SK-N-SH (cell line): ENCODE measurements around the gene PMEPA1. TPM values are rescaled to one million over a fixed set of nuclear protein-coding genes. Genes with fewer than 3 reads are reported as not detected.

Experiments used
- CTCF ChIA-PET: fragments of 300-600, 350-600 bp; formaldehyde crosslinking; extraction: SDS; loops from one replicate; lab custom pipeline; 2021; lab: Yijun Ruan, JAX
- POLR2A ChIA-PET: fragments of 350-600 bp; sonication (Branson Sonifier 250); formaldehyde crosslinking; extraction: SDS; loops from one replicate; lab custom pipeline; 2020; ENCODE audit warnings: antibody characterized with exemption, inconsistent platforms; lab: Yijun Ruan, JAX
- DNase-seq: peaks from one replicate; pipeline ENCODE4 v3.0.0; 2012
- H2AFZ ChIP-seq: fragments of 200-600 bp; sonication (generic); 2 replicates; pipeline ENCODE4 v1.8.1; 2016; ENCODE audit warnings: antibody characterized with exemption, mild to moderate bottlenecking, low read depth
- H3F3A ChIP-seq: fragments of 200-600 bp; sonication (generic); replicated peaks from 2 replicates; pipeline ENCODE3; 2016; ENCODE audit warnings: antibody characterized with exemption, mild to moderate bottlenecking; ENCODE audit not compliant: insufficient read depth
- H3K27ac ChIP-seq, 2 experiments: fragments of 200-500 bp in 1 of 2; fragments of 200-600 bp in 1 of 2; sonication (Bioruptor generic) in 1 of 2; sonication (generic), shearing (Covaris generic) in 1 of 2; 2 replicates each; pipeline versions ENCODE4 v1.5.1 to v1.6.1; 2014 to 2016; ENCODE audit warnings: low read depth in 2 of 2, inconsistent platforms in 1 of 2, low read length in 1 of 2, mild to moderate bottlenecking in 1 of 2, mixed read lengths in 1 of 2
- H3K27me3 ChIP-seq: fragments of 200-600 bp; sonication (generic), shearing (Covaris generic); 2 replicates; pipeline ENCODE4 v1.6.1; 2016; ENCODE audit warnings: mixed run types; ENCODE audit not compliant: insufficient read depth
- H3K36me3 ChIP-seq, 2 experiments: fragments of 200-500 bp in 1 of 2; fragments of 200-600 bp in 1 of 2; sonication (Bioruptor generic) in 1 of 2; sonication (generic) in 1 of 2; replicated peaks in 1 of 2; 2 replicates each; pipeline versions ENCODE3 to v1.5.1; 2014 to 2016; ENCODE audit warnings: low read length in 1 of 2, mild to moderate bottlenecking in 1 of 2; ENCODE audit not compliant: insufficient read depth in 2 of 2, control insufficient read depth in 1 of 2
- H3K4me1 ChIP-seq, 2 experiments: fragments of 200-500 bp in 1 of 2; fragments of 200-600 bp in 1 of 2; sonication (Bioruptor generic) in 1 of 2; sonication (generic), shearing (Covaris generic) in 1 of 2; 2 replicates each; pipeline versions ENCODE4 v1.5.1 to v1.6.1; 2014 to 2016; ENCODE audit warnings: low read depth in 1 of 2, low read length in 1 of 2, mixed run types in 1 of 2; ENCODE audit not compliant: insufficient read depth in 2 of 2, control insufficient read depth in 1 of 2
- H3K4me2 ChIP-seq: fragments of 200-600 bp; sonication (generic), shearing (Covaris generic); 2 replicates; pipeline ENCODE4 v1.6.1; 2017; ENCODE audit warnings: mixed run types
- H3K4me3 ChIP-seq, 2 experiments: fragments of 200-500 bp in 1 of 2; fragments of 200-600 bp in 1 of 2; sonication (Bioruptor generic) in 1 of 2; sonication (generic), shearing (Covaris generic) in 1 of 2; 2 replicates each; pipeline versions ENCODE4 v1.5.1 to v1.8.1; 2014 to 2016; ENCODE audit warnings: low read depth in 2 of 2, inconsistent platforms in 1 of 2, low read length in 1 of 2, mild to moderate bottlenecking in 1 of 2, mixed read lengths in 1 of 2, moderate library complexity in 1 of 2
- H3K79me2 ChIP-seq: fragments of 200-600 bp; sonication (generic); 2 replicates; pipeline ENCODE4 v1.8.1; 2017; ENCODE audit warnings: mild to moderate bottlenecking; ENCODE audit not compliant: insufficient read depth
- H3K9ac ChIP-seq: fragments of 200-600 bp; sonication (generic); 2 replicates; pipeline ENCODE4 v1.6.1; 2017; ENCODE audit warnings: mixed run types
- H3K9me2 ChIP-seq: fragments of 200-600 bp; sonication (generic); 2 replicates; pipeline ENCODE4 v1.6.1; 2017; ENCODE audit warnings: mixed run types
- H3K9me3 ChIP-seq: fragments of 200-600 bp; sonication (generic); 2 replicates; pipeline ENCODE4 v1.6.1; 2017; ENCODE audit warnings: mixed run types, mild to moderate bottlenecking, moderate library complexity
- H4K20me1 ChIP-seq: fragments of 200-600 bp; sonication (generic); 2 replicates; pipeline ENCODE4 v1.6.1; 2017; ENCODE audit warnings: mild to moderate bottlenecking, mixed run types; ENCODE audit not compliant: insufficient read depth
- CHD2 ChIP-seq: fragments of 150-350 bp; IDR thresholded peaks from 2 replicates; pipeline ENCODE4 v1.6.1; 2018; ENCODE audit warnings: low read length; ENCODE audit not compliant: partially characterized antibody
- CTCF ChIP-seq: fragments of 200-600 bp; sonication (generic); IDR thresholded peaks from 2 replicates; pipeline ENCODE4 v1.6.1; 2017; ENCODE audit warnings: antibody characterized with exemption, mild to moderate bottlenecking, moderate library complexity
- ELF1 ChIP-seq: IDR thresholded peaks from 2 replicates; pipeline ENCODE4 v1.4.0; 2012
- FOSL2 ChIP-seq: IDR thresholded peaks from 2 replicates; pipeline ENCODE4 v1.4.0; 2012; ENCODE audit warnings: low read depth, mild to moderate bottlenecking, moderate library complexity, borderline replicate concordance
- MXI1 ChIP-seq: IDR thresholded peaks from 2 replicates; pipeline ENCODE4 v1.6.1; 2012; ENCODE audit warnings: mild to moderate bottlenecking, low read depth, low read length, improper control_type of control experiment
- NFIC ChIP-seq: IDR thresholded peaks from 2 replicates; pipeline ENCODE4 v1.4.0; 2012; ENCODE audit warnings: borderline replicate concordance
- RAD21 ChIP-seq: IDR thresholded peaks from 2 replicates; pipeline ENCODE4 v1.6.1; 2012; ENCODE audit warnings: mild to moderate bottlenecking, low read length
- RCOR1 ChIP-seq: fragments of 150-350 bp; IDR thresholded peaks from 2 replicates; pipeline ENCODE4 v1.6.1; 2017; ENCODE audit warnings: antibody characterized with exemption, low read length
- REST ChIP-seq: IDR thresholded peaks from 2 replicates; pipeline ENCODE4 v1.6.1; 2012; ENCODE audit warnings: mild to moderate bottlenecking, low read depth, low read length, moderate library complexity
- RFX5 ChIP-seq: IDR thresholded peaks from 2 replicates; pipeline ENCODE4 v1.6.1; 2012; ENCODE audit warnings: mild to moderate bottlenecking, improper control_type of control experiment, low read length
- RXRA ChIP-seq: IDR thresholded peaks from 2 replicates; pipeline ENCODE4 v1.4.0; 2012; ENCODE audit warnings: low read depth, mild to moderate bottlenecking, borderline replicate concordance
- SIN3A ChIP-seq: IDR thresholded peaks from 2 replicates; pipeline ENCODE4 v1.6.1; 2012; ENCODE audit warnings: low read depth, mild to moderate bottlenecking, low read length, moderate library complexity, borderline replicate concordance
- SMC3 ChIP-seq: IDR thresholded peaks from 2 replicates; pipeline ENCODE4 v1.6.1; 2012; ENCODE audit warnings: low read depth, low read length, improper control_type of control experiment
- TAF1 ChIP-seq: IDR thresholded peaks from 2 replicates; pipeline ENCODE4 v1.6.1; 2012; ENCODE audit warnings: low read depth, mild to moderate bottlenecking, low read length, moderate library complexity, borderline replicate concordance
- TCF12 ChIP-seq: IDR thresholded peaks from 2 replicates; pipeline ENCODE4 v1.4.0; 2012
- TEAD4 ChIP-seq: IDR thresholded peaks from 2 replicates; pipeline ENCODE4 v1.4.0; 2012; ENCODE audit warnings: mild to moderate bottlenecking, borderline replicate concordance; ENCODE audit not compliant: insufficient read depth
- USF1 ChIP-seq: IDR thresholded peaks from 2 replicates; pipeline ENCODE4 v1.4.0; 2012; ENCODE audit warnings: low read depth, borderline replicate concordance
- WGBS: methylation state at CpG from one replicate; pipeline ENCODE4 v1.1.6; 2017; ENCODE audit warnings: low lambda C conversion rate; 5-methylcytosine and 5-hydroxymethylcytosine counted together
- polyA plus RNA-seq, 3 experiments: library from polyadenylated mRNA; depleted of rRNA; stranded (reverse); fragments of >200 nt; gene quantifications; 2 replicates each; pipeline ENCODE4 v1.2.3, GENCODE V29; 2012

PMEPA1 gene
- polyA plus RNA-seq, 1 of the 3 experiments (the other 2 are of a cell fraction): 7.1 TPM

GRCh38 chr20:57699395-57699794 is 10.4 kb downstream of the PMEPA1 start:
- peaks cover 0 to 4% of the 10 kb centered on the region in 2 experiments for H3K36me3 ChIP-seq
- no peaks in the 10 kb centered on the region for H3K27me3 ChIP-seq
- no peak overlapping the region for H2AFZ ChIP-seq
- peak overlapping the region; percentile 72; the same call in 1 of the 2 replicates for H3K9ac ChIP-seq
- H3K4me2 ChIP-seq: peak overlapping the region; percentile 81
- no peaks in the 10 kb centered on the region for H3K9me3 ChIP-seq
- peaks cover 28 to 88% of the 10 kb centered on the region in 2 experiments for H3K4me1 ChIP-seq
- peaks cover 32% of the 10 kb centered on the region for H3F3A ChIP-seq
- H3K79me2 ChIP-seq: peaks cover 91% of the 10 kb centered on the region
- H3K9me2 ChIP-seq: no peaks in the 10 kb centered on the region
- TF ChIP-seq TCF12 (no peak), SIN3A (no peak), ELF1 (no peak), MXI1 (no peak), RAD21 (no peak), RCOR1 (no peak), SMC3 (no peak), RFX5 (no peak), TAF1 (no peak), FOSL2 (no peak), TEAD4 (no peak), USF1 (no peak), CHD2 (no peak), CTCF (no peak), NFIC (no peak)
- H4K20me1 ChIP-seq: peaks cover 43% of the 10 kb centered on the region
- POLR2A ChIA-PET: no interaction called here
- H3K4me3 ChIP-seq: no peak overlapping the region
- DNase-seq: no peak
- WGBS: 83% methylated on average over 5 of the region's 8 CpGs
- peak overlapping the region in 1 of 2 experiments; percentile 98; a peak in 2 of 4 replicates for H3K27ac ChIP-seq
- CTCF ChIA-PET: interaction anchor here (0.6 to 1.5 kb wide), 3 partner anchors 46 to 512 kb away, joined by 3 to 6 read pairs (median 3); no protein-coding TSS in a partner anchor

- Histone ChIP-seq H3K9ac (peak overlapping the region; percentile 72), H3K27ac (peak overlapping the region; percentile 40 to 98), H3K9me2 (no peaks in the 10 kb centered on the region), H3K4me2 (peak overlapping the region; percentile 81), H3K79me2 (peaks cover 91% of the 10 kb centered on the region), H3F3A (peaks cover 32% of the 10 kb centered on the region), H3K9me3 (no peaks in the 10 kb centered on the region), H2AFZ (peak overlapping the region; percentile 31; the same call in 1 of the 2 replicates), H3K4me3 (peak overlapping the region; percentile 24 to 59; a peak in 3 of 4 replicates), H3K27me3 (no peaks in the 10 kb centered on the region), H3K4me1 (peaks cover 28 to 87% of the 10 kb centered on the region in 2 experiments), H3K36me3 (peaks cover 0 to 4% of the 10 kb centered on the region in 2 experiments), H4K20me1 (peaks cover 42% of the 10 kb centered on the region)
- POLR2A ChIA-PET: no interaction called here
- no peak for DNase-seq
- TF ChIP-seq REST (0 out of 2 replicates have a peak, but pooled peaks have one; percentile 4), RXRA (no peak)
- CTCF ChIA-PET: interaction anchor here (1.2 to 1.5 kb wide), 3 partner anchors 12 to 388 kb away, joined by 3 to 6 read pairs (median 3); no protein-coding TSS in a partner anchor
- WGBS: 65% methylated on average over 5 of the region's 7 CpGs
Measured at GRCh38 chr20:57698867-57699275, 10.9 kb downstream of the PMEPA1 start.
